PC-9 (cell line): ENCODE results near the gene SIRT2.

Source experiments
- CTCF ChIP-seq: fragments of 200-600 bp; sonication (generic); conservative IDR thresholded peaks from 2 replicates; pipeline ENCODE4 v1.6.1; 2017; ENCODE audit warnings: mixed run types, antibody characterized with exemption, mild to moderate bottlenecking, moderate library complexity
- EZH2 ChIP-seq: fragments of 200-600 bp; sonication (generic); IDR thresholded peaks from 2 replicates; pipeline ENCODE4 v1.8.0; 2017; ENCODE audit warnings: antibody characterized with exemption, low read depth

GRCh38 chr19:38939957-38940356 is 40.5 kb upstream of the SIRT2 start:
- TF ChIP-seq CTCF, result no peak
- no peak for TF ChIP-seq EZH2
